ENCODE data around the gene CYTH3. TPM values are rescaled to one million over a fixed set of nuclear protein-coding genes. Genes with fewer than 3 reads are reported as not detected.

Gene CYTH3
- total and polyA plus RNA-seq, 9 of the 15 experiments (the other 6 are each of a cell fraction or from before 2014, with no cell fraction given): 0.25 to 15.2 (median 11.4) TPM

GRCh38 chr7:6209340-6209739 is 63.1 kb downstream of the CYTH3 start (continued):
- no peak for TF ChIP-seq SRSF9 (IDR thresholded peaks at IDR 0.05; ENCODE audit: borderline replicate concordance, low read depth, low read length)
- TF ChIP-seq TFE3 (CRISPR knock-in tag; IDR thresholded peaks at IDR 0.05): peak; percentile 52
- TF ChIP-seq JUNB (CRISPR knock-in tag; conservative IDR thresholded peaks at IDR 0.05): no peak
- no peak for TF ChIP-seq SMARCE1 (IDR thresholded peaks at IDR 0.05)
- peak in 1 of 2 experiments; percentile 67 for TF ChIP-seq E2F6 (IDR thresholded peaks at IDR 0.05; ENCODE audit: borderline replicate concordance in 1 of 2, extremely low read depth in 1 of 2, insufficient read depth in 1 of 2, insufficient read length in 1 of 2, low read depth in 1 of 2, low read length in 1 of 2, poor library complexity in 1 of 2, severe bottlenecking in 1 of 2)
- peak; percentile 60 for TF ChIP-seq BHLHE40 (IDR thresholded peaks at IDR 0.05; ENCODE audit: low read length)
- TF ChIP-seq REST (IDR thresholded peaks at IDR 0.05; ENCODE audit: borderline replicate concordance): no peak
- no peak for TF ChIP-seq REST (CRISPR knock-in tag; IDR thresholded peaks at IDR 0.05; ENCODE audit: low read depth)

All from K562 (cell line).